Measurements from ENCODE around the gene GXYLT2. TPM values are rescaled to one million over a fixed set of nuclear protein-coding genes. Genes with fewer than 3 reads are reported as not detected.

Gene GXYLT2
- total and polyA plus RNA-seq, 2 experiments from 2014 or later, result 25.7 to 36.4 TPM

GRCh38 chr3:72977060-72977808, 89.4 kb downstream of the GXYLT2 start:
- Histone ChIP-seq H3K4me3 (no peak overlapping the region), H3K27ac (no peak overlapping the region), H3K36me3 (no peaks in the 10 kb centered on the region), H3K27me3 (no peaks in the 10 kb centered on the region), H3K9me3 (ENCODE audit: low read depth) (no peaks in the 10 kb centered on the region), H3K4me1 (ENCODE audit: low read depth) (no peaks in the 10 kb centered on the region)
- peak in 1 of 2 donors; percentile 49 for DNase-seq (ENCODE audit: low read depth in 1 of 2, low spot score in 1 of 2)
- TF ChIP-seq CTCF (IDR thresholded peaks at IDR 0.05; ENCODE audit: low read depth, low read length), result no peak

GRCh38 chr3:72982609-72983366, 94.9 kb downstream of the GXYLT2 start:
- Histone ChIP-seq H3K27ac (no peak overlapping the region), H3K4me3 (no peak overlapping the region), H3K4me1 (ENCODE audit: low read depth) (no peaks in the 10 kb centered on the region), H3K36me3 (no peaks in the 10 kb centered on the region), H3K27me3 (no peaks in the 10 kb centered on the region), H3K9me3 (ENCODE audit: low read depth) (no peaks in the 10 kb centered on the region)
- TF ChIP-seq CTCF (IDR thresholded peaks at IDR 0.05; ENCODE audit: low read depth, low read length), result no peak
- DNase-seq (ENCODE audit: low read depth in 1 of 2, low spot score in 1 of 2), result no peak

GRCh38 chr3:72985576-72985975, 97.7 kb downstream of the GXYLT2 start:
- H3K27ac ChIP-seq, result no peak overlapping the region
- DNase-seq (ENCODE audit: low read depth in 1 of 2, low spot score in 1 of 2), result no peak
- no peak overlapping the region for H3K4me3 ChIP-seq
- H3K27me3 ChIP-seq, result no peaks in the 10 kb centered on the region
- no peak for TF ChIP-seq CTCF (IDR thresholded peaks at IDR 0.05; ENCODE audit: low read depth, low read length)
- no peaks in the 10 kb centered on the region for H3K4me1 ChIP-seq (ENCODE audit: low read depth)
- H3K36me3 ChIP-seq, result no peaks in the 10 kb centered on the region
- no peaks in the 10 kb centered on the region for H3K9me3 ChIP-seq (ENCODE audit: low read depth)

GRCh38 chr3:72990701-72991395, 103.0 kb downstream of the GXYLT2 start:
- DNase-seq (ENCODE audit: low read depth in 1 of 2, low spot score in 1 of 2), result no peak

More at GRCh38 chr3:72990701-72991395, 103.0 kb downstream of the GXYLT2 start:
- Histone ChIP-seq H3K4me1 (ENCODE audit: low read depth) (peaks cover 9% of the 10 kb centered on the region), H3K27me3 (no peaks in the 10 kb centered on the region), H3K27ac (no peak overlapping the region), H3K9me3 (ENCODE audit: low read depth) (no peaks in the 10 kb centered on the region), H3K36me3 (no peaks in the 10 kb centered on the region), H3K4me3 (no peak overlapping the region)
- no peak for TF ChIP-seq CTCF (IDR thresholded peaks at IDR 0.05; ENCODE audit: low read depth, low read length)
